Measurements from ENCODE around the gene ATG13.

- no peak for TF ChIP-seq CTCF (IDR thresholded peaks at IDR 0.05)
- TF ChIP-seq EZH2phosphoT487 (IDR thresholded peaks at IDR 0.05; ENCODE audit: borderline replicate concordance, low read depth), result no peak
- TF ChIP-seq EP300 (IDR thresholded peaks at IDR 0.05; ENCODE audit: borderline replicate concordance in 1 of 2, low read depth in 1 of 2, low read length in 1 of 2), result no peak
- no peak for TF ChIP-seq POLR2AphosphoS5 (IDR thresholded peaks at IDR 0.05; ENCODE audit: low read depth, low read length)
- TF ChIP-seq FOSL2 (IDR thresholded peaks at IDR 0.05; ENCODE audit: borderline replicate concordance, low read depth), result no peak
- no peak for TF ChIP-seq RCOR1 (IDR thresholded peaks at IDR 0.05; ENCODE audit: low read length)
- TF ChIP-seq SIN3A (IDR thresholded peaks at IDR 0.05; ENCODE audit: borderline replicate concordance, low read depth, low read length), result no peak
- TF ChIP-seq YY1 (IDR thresholded peaks at IDR 0.05; ENCODE audit: low read depth), result no peak
- TF ChIP-seq TAF1 (IDR thresholded peaks at IDR 0.05; ENCODE audit: borderline replicate concordance, low read depth, low read length), result no peak
- no peak for TF ChIP-seq USF2 (IDR thresholded peaks at IDR 0.05; ENCODE audit: borderline replicate concordance, low read depth, low read length)
- TF ChIP-seq RAD21 (IDR thresholded peaks at IDR 0.05; ENCODE audit: low read length), result no peak
- TF ChIP-seq SMC3 (IDR thresholded peaks at IDR 0.05; ENCODE audit: low read depth, low read length), result no peak
- TF ChIP-seq TCF12 (IDR thresholded peaks at IDR 0.05), result no peak
These were observed 67.0 kb downstream of the ATG13 start for GRCh38 chr11:46684367-46684766.

All from SK-N-SH (cell line).